T-helper 9 cell (primary cell): ENCODE results near the gene PPFIA2.

Experiments
- DNase-seq: peaks from one replicate; pipeline ENCODE4 v3.0.0-alpha.2; 2020

Gene PPFIA2

GRCh38 chr12:81542065-81543010, 216.8 kb downstream of the PPFIA2 start:
- DNase-seq: no peak

- DNase-seq: no peak
Observed at GRCh38 chr12:81541121-81541520, 218.0 kb downstream of the PPFIA2 start.

DNA sequence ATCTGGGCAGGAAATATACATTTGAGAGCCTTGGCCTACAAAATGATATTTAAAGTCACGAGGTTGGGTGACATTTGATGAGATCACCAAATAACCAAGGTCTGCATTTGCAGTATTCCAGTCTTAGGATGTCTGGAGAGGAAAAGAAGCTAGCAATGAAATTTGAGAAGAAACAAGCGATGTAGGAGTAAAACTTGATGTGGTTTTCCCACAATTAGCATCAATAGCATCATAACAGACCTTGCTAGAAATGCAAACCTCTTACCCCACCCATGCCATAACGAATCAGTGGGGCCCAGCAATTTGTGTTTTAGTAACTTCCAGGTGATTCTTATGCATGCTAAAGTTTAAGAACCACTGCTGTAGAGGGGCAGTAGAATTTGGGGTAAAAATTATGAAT, 219.9 kb downstream of the PPFIA2 start:
- no peak for DNase-seq

GRCh38 chr12:81533054-81533453, 226.1 kb downstream of the PPFIA2 start:
- no peak for DNase-seq

- no peak for DNase-seq
Observed at GRCh38 chr12:81530352-81530751, 228.8 kb downstream of the PPFIA2 start.

GRCh38 chr12:81520064-81520945, 238.8 kb downstream of the PPFIA2 start:
- no peak for DNase-seq

GRCh38 chr12:81518638-81519037, 240.5 kb downstream of the PPFIA2 start:
- DNase-seq: no peak

DNA sequence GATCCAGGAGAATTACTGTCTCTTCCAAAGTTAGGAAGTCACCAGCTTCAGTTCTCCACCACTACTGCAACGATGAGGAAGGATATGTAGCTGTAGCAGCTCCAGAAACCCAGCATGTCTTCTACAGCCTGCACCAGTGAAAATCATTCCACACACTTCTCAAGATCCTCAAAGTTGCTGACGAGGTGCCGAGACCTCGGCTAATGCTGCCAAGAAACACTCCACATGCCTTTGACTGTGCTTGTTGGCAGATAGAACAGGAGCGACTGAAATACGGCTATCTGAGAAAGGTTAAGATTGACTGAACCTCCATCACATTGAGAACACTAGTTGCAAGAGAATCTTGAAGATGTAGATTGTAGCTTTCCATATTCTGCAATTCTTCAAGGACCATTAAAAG, 241.9 kb downstream of the PPFIA2 start:
- no peak for DNase-seq

DNA sequence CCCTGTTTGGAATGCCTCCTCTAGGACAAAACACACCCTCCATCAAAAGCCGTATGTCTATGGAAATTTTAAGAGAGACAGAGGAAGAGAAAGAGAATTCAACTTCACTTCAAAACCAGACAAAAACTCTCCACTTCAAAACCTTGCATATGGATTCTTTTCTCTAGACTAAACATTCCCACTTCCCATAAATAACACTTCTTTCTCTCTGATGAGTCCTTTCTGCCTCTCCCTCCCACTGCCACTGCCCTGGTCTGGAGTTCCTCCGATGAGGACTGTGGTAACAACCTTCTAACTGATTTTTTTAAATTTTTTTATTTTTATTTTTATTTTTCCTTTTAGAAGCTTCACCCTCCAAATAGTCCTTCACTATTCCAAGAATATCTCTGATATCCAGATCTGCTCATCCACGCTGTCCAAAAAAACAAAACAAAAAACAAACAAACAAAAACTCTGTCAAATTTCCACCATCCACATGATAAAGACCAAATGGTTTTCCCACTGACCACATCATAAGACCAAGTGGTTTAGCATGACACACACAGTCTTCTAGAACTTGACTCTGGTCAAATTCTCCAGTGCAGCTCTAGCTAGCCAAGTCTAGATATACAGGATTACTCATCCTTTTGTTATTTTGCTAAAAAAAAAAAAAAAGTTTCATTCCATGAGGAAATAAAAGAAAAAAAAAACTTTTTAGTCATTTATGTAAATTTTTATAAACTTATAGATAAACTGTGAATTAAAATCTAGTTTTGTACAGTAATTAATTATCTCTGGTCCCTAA, 256.0 kb downstream of the PPFIA2 start:
- no peak for DNase-seq

- DNase-seq: no peak
Observed at GRCh38 chr12:81500788-81501187, 258.4 kb downstream of the PPFIA2 start.

- DNase-seq: no peak
Observed at GRCh38 chr12:81499809-81500208, 259.3 kb downstream of the PPFIA2 start.

DNA sequence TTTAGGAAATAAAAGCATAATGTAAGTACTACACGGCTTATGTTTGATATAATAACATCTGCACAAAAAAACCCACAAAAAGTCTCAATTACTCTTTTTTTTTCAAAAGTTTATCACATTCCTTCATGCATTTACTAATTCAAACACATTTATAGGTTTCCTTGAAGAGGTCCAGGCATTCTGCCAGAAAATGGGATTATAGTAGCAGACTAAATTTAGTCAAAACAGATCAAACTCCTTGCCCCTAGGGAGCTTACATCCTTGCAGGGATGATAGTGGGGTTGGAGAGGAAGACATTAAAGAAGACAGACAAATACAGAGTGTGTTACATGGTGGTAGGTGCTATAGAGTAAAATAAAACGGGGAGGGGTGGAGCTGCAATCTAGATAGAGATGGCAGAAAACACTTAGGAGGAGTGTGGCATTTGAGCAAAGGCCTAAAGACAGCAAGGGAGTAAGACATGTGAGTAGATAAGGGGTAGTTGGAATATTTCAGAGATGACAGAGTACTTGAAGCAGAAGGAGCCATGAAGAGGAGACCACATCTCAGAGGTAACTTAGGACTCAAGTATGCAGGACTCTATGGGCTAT, 266.9 kb downstream of the PPFIA2 start:
- no peak for DNase-seq

DNA sequence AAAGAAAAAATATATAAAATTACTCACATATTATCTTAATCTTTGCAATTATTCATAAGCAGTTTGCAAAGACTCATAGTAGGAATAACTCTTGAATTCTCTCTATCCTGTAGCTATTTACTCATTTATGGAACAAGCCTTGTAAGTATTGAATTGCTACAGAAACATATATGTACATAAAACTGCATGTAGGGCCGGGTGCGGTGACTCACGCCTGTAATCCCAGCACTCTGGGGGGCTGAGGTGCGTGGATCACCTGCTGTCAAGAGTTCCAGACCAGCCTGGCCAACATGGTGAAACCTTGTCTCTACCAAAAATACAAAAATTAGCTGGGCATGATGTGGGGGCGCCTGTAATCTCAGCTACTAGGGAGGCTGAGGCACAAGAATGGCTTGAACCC, 286.2 kb downstream of the PPFIA2 start:
- no peak for DNase-seq

DNA sequence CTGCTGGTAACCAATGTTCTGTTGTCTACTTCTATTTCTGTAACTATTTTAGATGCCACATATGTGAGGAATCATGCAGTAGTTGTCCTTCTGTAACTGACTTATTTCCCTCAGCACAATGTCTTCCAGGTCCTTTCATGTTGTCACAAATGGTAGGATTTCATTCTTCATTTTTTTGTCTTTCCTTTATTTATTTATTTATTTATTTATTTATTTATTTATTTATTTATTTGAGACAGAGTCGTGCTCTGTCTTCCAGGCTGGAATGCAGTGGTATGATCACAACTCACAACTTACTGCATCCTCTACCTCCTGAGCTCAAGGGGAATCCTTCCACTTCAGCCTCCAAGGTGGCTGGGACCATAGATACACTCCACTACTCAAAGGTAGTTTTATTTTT, 288.2 kb downstream of the PPFIA2 start:
- DNase-seq: no peak

DNA sequence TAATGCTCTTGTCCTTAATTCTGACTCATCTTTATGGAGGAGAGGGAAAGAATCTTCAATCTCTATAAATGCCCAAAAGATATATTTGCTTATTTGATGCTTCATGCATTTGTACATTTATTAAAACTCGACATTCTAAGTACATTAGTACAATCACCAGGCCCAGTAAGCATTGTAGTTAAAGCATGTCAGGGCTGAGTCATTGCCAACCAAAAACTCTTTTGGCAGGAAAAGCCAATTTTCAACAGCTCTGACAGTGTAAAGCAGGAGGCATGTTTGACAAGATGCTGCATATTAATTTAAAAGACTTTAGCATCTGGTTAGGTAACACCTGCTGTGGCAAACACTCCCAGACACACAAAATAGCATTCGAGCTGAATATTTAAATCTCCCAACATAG, 290.9 kb downstream of the PPFIA2 start:
- no peak for DNase-seq

DNA sequence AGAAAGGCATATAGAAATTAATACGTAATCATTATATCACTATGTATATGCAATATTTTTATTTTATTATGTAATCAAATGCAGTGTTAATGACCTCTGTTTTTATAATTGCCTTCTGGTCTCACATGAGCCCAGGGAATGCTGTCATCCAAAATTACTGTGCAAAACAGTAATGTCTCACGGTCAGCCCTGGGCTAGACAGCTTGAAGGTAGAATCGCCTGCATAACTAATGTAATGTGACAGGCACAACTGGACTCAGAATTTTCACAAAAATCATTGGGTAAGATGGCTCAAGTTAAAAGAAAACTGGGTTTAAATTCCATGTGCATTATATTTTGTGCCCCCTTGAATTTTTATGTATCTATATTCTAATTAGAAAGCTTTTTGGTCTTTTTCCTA, 293.3 kb downstream of the PPFIA2 start:
- DNase-seq: no peak

GRCh38 chr12:81465191-81465590, 294.0 kb downstream of the PPFIA2 start:
- DNase-seq: no peak

DNA sequence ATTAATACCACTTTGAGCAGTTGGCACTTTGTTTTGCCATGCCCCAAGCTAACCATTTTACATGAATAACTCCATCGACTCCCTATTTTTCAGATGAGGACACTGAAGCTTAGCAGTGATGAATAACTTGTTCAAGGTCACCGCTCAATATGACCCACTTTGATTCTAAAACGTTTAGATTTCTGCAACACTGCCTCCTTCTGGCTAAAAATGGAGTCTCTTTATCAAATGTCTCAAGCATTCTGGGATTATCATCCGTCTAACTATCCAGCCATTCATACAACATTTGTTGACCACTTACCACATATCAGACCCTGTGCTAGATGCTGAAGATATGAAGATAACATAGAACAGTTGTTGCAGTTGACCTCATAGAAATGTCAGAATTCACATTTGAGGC, 298.0 kb downstream of the PPFIA2 start:
- no peak for DNase-seq

DNA sequence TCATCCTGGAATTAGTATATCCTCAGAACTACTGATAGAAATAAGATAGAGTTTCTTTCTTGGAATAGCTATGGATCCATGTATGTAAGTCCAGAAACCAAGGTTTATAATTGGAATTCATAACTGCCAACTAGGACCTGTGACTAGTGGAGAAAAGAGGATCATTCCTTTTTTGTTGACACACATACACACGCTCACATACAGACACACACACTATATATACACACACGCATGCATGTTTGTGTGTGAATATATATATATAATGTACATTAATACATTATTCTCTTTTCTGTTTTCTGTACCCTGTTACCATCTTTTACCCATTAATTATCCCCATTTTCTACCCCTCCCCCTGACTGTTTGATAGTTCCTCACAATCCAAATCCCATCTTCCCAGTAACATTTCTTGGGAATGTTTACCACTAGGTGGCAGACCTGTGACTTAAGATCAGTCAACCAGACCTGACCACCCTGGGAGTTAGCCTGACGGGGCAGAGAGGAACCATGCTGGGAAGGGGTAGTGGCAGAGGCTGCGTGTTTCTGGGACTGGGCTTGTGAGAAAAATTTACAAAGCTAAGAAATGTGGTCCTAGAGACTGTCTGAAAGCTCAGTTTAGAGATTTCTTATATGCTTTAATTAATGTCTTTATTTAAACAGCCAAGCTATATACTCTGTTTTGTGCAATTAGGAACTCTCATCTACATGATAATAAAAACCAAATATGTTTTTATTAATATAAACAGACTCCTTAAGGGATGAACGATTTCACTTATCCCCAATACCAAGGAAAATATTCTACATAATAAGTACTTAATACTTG, 308.0 kb downstream of the PPFIA2 start:
- DNase-seq: no peak

DNA sequence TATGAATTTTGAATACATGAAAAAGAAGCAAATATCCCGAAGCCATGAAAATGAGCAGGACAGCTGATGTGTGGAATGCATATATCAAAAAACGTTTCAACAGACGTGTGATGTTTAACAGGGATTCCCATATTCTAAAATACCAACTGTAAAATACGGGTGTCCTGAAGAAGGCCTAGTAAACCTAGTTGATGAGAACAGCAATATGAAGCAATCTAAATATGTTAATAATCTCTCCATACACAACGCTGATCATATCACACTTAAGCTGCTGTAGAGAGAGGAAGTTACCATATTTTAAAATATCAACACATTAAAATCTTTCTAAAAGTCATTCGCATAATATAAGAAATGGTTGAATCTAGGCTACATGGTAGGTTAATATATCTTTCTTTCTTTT, 317.5 kb downstream of the PPFIA2 start:
- no peak for DNase-seq

DNA sequence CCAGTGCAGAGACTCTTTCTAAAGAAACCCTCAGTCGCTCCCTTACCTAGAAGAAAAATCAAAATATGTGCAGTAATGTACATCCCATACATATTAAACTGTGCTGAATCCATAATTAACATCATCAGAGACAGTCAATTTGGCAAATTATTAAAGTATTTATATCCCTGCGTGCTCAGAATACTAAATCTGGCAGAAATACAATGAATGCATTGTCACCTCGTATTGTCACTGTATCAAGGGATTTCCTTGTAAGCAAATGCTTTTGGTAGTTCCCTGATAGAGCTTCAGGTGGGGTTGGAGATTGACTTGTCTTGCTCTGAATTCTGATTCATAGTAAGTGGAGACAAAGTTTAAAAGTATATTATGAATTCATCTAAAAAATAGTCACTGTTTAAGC, 319.1 kb downstream of the PPFIA2 start:
- no peak for DNase-seq

DNA sequence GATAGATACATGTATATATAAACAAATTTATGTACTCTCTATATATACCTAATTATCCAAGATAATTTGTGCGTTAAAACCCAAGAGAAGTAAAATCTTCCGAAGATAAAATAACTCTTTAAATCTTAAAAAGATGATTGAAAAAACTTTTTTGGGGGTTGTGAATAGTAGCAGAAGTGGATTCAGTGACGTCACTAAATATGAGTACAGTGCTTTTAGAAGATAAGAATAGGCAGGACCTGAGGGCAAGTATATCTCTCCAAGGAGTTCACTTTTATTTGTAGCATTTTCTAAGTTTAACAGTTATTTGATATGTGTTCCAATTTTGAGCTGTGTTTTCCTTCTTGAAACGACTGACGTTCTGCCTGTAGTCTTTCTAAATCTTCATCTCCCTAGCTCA, 319.8 kb downstream of the PPFIA2 start:
- DNase-seq: no peak
